Measurements from ENCODE around the gene HOXA6. TPM values are rescaled to one million over a fixed set of nuclear protein-coding genes. Genes with fewer than 3 reads are reported as not detected.

Gene HOXA6
- total and polyA plus RNA-seq, 9 of the 15 experiments (the other 6 are each of a cell fraction or from before 2014, with no cell fraction given): not detected

DNA sequence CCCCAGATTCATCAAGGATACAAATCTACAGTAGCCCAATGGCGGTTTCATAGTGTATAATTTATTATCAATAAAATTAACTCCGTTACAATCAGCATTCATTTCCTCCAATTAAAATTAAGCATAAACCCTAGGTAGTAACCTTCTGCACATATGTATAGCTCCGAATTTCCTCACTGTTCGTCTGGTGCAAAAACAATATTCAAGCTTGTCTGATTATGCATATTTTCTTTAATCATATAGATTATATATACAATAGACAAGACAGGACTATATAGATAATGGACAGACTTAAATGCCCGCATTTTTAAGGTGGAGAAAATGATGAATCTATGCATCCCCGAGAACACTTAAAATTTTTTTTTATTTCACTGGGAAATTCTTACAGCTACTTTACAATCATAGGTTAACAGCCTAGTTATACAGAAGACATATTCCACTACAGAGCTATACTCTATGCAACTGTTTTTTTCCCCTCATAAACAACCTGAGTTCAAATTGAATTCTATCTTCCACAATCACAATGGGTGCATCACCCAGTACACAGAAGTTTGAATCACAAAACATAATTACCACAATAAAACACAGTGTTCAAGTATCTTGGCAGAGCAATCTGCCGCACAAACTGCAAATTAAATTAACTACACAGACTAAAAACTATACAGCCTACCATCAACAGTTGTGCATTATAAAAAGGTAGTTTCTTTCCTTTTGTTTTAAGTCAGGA is 15.2 kb upstream of the HOXA6 start:
- Histone ChIP-seq H3K9me3 (replicated peaks; ENCODE audit: control insufficient read depth, insufficient read depth, low read depth, low read length) (no peaks in the 10 kb centered on the region), H3K9ac (ENCODE audit: insufficient read depth in 1 of 2, low read depth in 2 of 2, low read length in 2 of 2) (no peak overlapping the region), H3K4me1 (replicated peaks in 1 of 2; ENCODE audit: control insufficient read depth in 2 of 2, insufficient read depth in 2 of 2, low read length in 2 of 2) (peaks cover 0 to 26% of the 10 kb centered on the region in 2 experiments; a peak in 2 of 5 replicates), H3K27me3 (ENCODE audit: control insufficient read depth in 2 of 2, insufficient read depth in 2 of 2, low read length in 2 of 2) (peaks cover 29 to 75% of the 10 kb centered on the region in 2 experiments), H3K4me2 (ENCODE audit: insufficient read depth, low read length) (no peak overlapping the region), H3K9me1 (ENCODE audit: control insufficient read depth, insufficient read depth, low read length) (no peaks in the 10 kb centered on the region), H4K20me1 (replicated peaks; ENCODE audit: control insufficient read depth, insufficient read depth, low read length) (no peaks in the 10 kb centered on the region), H3K79me2 (ENCODE audit: control insufficient read depth, insufficient read depth, low read length) (no peaks in the 10 kb centered on the region), H3K36me3 (ENCODE audit: control insufficient read depth, insufficient read depth, low read length) (no peaks in the 10 kb centered on the region), H2AFZ (ENCODE audit: low read depth, low read length) (no peak overlapping the region), H3K27ac (ENCODE audit: extremely low read depth, low read depth, low read length) (no peak overlapping the region), H3K4me3 (no peak overlapping the region)
- CTCF ChIA-PET (ENCODE audit: low intra/inter-chr PET ratio): no interaction called here
- ATAC-seq (no peak), DNase-seq (ENCODE audit: extremely low read depth in 1 of 4, low spot score in 3 of 4) (no peak), FAIRE-seq (no peak)
- POLR2A ChIA-PET: interaction anchor here (0.6 to 1.5 kb wide), 4 partner anchors 13 to 476 kb away, joined by 3 to 4 read pairs (median 3); partner anchors contain the start of gene HOXA5
- in situ Hi-C loops (cut with MboI) (loop anchor here (25.0 kb wide), 3 partner anchors 650 to 1275 kb away; no protein-coding TSS in a partner anchor), intact Hi-C loops (cut with micrococcal nuclease) (loop anchor here (5.0 kb wide), 3 partner anchors 300 to 1270 kb away; partner anchors contain the start of genes SKAP2 and SNX10)
- BruUV-seq (replicated peaks): no TSS peak
- 9% methylated on average over 7 of the region's 7 CpGs for WGBS (ENCODE audit: insufficient coverage, low coverage, missing lambda C conversion rate)
- TF ChIP-seq ZNF766 (CRISPR knock-in tag; conservative IDR thresholded peaks at IDR 0.05): no peak
- no peak for TF ChIP-seq ARHGAP35 (IDR thresholded peaks at IDR 0.05; ENCODE audit: partially characterized antibody)
- TF ChIP-seq ZNF395 (CRISPR knock-in tag; IDR thresholded peaks at IDR 0.05): no peak
- TF ChIP-seq ATF2 (CRISPR knock-in tag; IDR thresholded peaks at IDR 0.05): no peak
- TF ChIP-seq MYNN (IDR thresholded peaks at IDR 0.05): no peak
- TF ChIP-seq MYNN (CRISPR knock-in tag; IDR thresholded peaks at IDR 0.05): no peak
- TF ChIP-seq SP2 (IDR thresholded peaks at IDR 0.05; ENCODE audit: extremely low read depth, low read depth, low read length, poor library complexity, severe bottlenecking): no peak
- TF ChIP-seq BACH1 (tag; IDR thresholded peaks at IDR 0.05): no peak
- no peak for TF ChIP-seq NCOA6 (IDR thresholded peaks at IDR 0.05)
- TF ChIP-seq, protein P1, sequence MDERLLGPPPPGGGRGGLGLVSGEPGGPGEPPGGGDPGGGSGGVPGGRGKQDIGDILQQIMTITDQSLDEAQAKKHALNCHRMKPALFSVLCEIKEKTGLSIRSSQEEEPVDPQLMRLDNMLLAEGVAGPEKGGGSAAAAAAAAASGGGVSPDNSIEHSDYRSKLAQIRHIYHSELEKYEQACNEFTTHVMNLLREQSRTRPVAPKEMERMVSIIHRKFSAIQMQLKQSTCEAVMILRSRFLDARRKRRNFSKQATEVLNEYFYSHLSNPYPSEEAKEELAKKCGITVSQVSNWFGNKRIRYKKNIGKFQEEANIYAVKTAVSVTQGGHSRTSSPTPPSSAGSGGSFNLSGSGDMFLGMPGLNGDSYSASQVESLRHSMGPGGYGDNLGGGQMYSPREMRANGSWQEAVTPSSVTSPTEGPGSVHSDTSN (CRISPR knock-in tag; IDR thresholded peaks at IDR 0.05; ENCODE audit: low read depth): no peak
- TF ChIP-seq, protein P1 (tag; conservative IDR thresholded peaks at IDR 0.05; ENCODE audit: low read depth): no peak
